ENCODE results near the gene EEFSEC. TPM values are rescaled to one million over a fixed set of nuclear protein-coding genes. Genes with fewer than 3 reads are reported as not detected.

EEFSEC gene
- total and polyA plus RNA-seq, 2 experiments from 2014 or later, result 10.1 to 16.2 TPM

DNA sequence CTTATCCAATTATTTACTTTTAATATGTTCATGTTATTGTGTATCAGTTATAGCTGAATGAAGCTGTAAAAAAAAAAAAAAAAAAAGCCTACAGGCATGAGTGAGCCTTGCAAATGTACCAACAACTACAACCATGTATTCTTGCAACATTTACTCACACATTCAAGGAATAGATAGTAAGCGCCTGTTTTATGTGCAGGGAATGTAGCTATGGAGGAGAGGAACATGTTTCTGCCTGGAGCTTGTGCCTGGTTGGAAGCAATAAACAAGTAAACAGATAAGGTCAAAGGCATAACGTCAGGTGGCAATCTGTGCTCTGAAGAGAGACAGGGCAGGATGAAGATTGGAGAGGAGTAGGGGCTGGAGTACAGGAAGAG is 202.2 kb downstream of the EEFSEC start (continued):
- TF ChIP-seq, protein P1, sequence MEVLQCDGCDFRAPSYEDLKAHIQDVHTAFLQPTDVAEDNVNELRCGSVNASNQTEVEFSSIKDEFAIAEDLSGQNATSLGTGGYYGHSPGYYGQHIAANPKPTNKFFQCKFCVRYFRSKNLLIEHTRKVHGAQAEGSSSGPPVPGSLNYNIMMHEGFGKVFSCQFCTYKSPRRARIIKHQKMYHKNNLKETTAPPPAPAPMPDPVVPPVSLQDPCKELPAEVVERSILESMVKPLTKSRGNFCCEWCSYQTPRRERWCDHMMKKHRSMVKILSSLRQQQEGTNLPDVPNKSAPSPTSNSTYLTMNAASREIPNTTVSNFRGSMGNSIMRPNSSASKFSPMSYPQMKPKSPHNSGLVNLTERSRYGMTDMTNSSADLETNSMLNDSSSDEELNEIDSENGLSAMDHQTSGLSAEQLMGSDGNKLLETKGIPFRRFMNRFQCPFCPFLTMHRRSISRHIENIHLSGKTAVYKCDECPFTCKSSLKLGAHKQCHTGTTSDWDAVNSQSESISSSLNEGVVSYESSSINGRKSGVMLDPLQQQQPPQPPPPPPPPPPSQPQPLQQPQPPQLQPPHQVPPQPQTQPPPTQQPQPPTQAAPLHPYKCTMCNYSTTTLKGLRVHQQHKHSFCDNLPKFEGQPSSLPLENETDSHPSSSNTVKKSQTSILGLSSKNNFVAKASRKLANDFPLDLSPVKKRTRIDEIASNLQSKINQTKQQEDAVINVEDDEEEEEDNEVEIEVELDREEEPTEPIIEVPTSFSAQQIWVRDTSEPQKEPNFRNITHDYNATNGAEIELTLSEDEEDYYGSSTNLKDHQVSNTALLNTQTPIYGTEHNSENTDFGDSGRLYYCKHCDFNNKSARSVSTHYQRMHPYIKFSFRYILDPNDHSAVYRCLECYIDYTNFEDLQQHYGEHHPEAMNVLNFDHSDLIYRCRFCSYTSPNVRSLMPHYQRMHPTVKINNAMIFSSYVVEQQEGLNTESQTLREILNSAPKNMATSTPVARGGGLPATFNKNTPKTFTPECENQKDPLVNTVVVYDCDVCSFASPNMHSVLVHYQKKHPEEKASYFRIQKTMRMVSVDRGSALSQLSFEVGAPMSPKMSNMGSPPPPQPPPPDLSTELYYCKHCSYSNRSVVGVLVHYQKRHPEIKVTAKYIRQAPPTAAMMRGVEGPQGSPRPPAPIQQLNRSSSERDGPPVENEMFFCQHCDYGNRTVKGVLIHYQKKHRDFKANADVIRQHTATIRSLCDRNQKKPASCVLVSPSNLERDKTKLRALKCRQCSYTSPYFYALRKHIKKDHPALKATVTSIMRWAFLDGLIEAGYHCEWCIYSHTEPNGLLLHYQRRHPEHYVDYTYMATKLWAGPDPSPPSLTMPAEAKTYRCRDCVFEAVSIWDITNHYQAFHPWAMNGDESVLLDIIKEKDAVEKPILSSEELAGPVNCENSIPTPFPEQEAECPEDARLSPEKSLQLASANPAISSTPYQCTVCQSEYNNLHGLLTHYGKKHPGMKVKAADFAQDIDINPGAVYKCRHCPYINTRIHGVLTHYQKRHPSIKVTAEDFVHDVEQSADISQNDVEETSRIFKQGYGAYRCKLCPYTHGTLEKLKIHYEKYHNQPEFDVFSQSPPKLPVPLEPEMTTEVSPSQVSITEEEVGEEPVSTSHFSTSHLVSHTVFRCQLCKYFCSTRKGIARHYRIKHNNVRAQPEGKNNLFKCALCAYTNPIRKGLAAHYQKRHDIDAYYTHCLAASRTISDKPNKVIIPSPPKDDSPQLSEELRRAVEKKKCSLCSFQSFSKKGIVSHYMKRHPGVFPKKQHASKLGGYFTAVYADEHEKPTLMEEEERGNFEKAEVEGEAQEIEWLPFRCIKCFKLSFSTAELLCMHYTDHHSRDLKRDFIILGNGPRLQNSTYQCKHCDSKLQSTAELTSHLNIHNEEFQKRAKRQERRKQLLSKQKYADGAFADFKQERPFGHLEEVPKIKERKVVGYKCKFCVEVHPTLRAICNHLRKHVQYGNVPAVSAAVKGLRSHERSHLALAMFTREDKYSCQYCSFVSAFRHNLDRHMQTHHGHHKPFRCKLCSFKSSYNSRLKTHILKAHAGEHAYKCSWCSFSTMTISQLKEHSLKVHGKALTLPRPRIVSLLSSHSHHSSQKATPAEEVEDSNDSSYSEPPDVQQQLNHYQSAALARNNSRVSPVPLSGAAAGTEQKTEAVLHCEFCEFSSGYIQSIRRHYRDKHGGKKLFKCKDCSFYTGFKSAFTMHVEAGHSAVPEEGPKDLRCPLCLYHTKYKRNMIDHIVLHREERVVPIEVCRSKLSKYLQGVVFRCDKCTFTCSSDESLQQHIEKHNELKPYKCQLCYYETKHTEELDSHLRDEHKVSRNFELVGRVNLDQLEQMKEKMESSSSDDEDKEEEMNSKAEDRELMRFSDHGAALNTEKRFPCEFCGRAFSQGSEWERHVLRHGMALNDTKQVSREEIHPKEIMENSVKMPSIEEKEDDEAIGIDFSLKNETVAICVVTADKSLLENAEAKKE (CRISPR knock-in tag; IDR thresholded peaks at IDR 0.05), result no peak
- TF ChIP-seq CREB1 (CRISPR knock-in tag; IDR thresholded peaks at IDR 0.05; ENCODE audit: low read depth) (no peak), EZH2phosphoT487 (IDR thresholded peaks at IDR 0.05; ENCODE audit: unreplicated experiment) (no peak), ZNF114 (CRISPR knock-in tag; IDR thresholded peaks at IDR 0.05) (no peak)

DNA sequence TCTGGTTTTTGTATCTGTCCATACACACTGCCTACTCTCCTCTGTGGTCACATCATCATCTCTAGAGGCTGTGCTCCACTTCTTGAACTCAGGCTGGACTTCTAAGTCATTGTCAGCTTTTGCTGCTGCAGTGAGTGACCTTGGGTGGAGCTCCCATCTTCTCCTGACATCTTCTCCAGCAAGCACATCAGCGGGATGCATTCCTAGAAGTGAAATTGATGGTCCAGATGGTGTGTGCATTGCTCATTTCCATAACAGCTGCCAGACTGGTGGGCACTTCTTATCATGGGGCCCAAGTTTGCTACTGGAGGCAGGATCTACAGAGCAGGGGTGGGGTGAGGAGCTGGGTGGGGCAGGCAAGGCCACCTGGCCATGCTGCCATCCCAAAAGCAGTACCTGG is 203.5 kb downstream of the EEFSEC start:
- no peaks in the 10 kb centered on the region for H3K79me2 ChIP-seq (replicated peaks; ENCODE audit: insufficient read depth)
- no peaks in the 10 kb centered on the region for H3K36me3 ChIP-seq (ENCODE audit: insufficient read depth)
- no peaks in the 10 kb centered on the region for H3K4me1 Mint-ChIP-seq
- H3K9me2 ChIP-seq (ENCODE audit: insufficient read depth), result no peaks in the 10 kb centered on the region
- H3K27ac ChIP-seq (ENCODE audit: low read depth), result no peak overlapping the region
- DNase-seq (ENCODE audit: low spot score) (no peak), ATAC-seq (no peak)
- no peak overlapping the region for H3K4me3 Mint-ChIP-seq
- no peaks in the 10 kb centered on the region for H4K20me1 ChIP-seq (replicated peaks; ENCODE audit: insufficient read depth)
- no peak overlapping the region for H3K4me2 ChIP-seq
- peaks cover 3% of the 10 kb centered on the region for H3K27me3 Mint-ChIP-seq (ENCODE audit: insufficient read depth, low read depth, poor library complexity)
- no peaks in the 10 kb centered on the region for H3K9me3 Mint-ChIP-seq
- H3K4me3 ChIP-seq, result no peak overlapping the region
- TF ChIP-seq JUNB (IDR thresholded peaks at IDR 0.05; ENCODE audit: unreplicated experiment) (no peak), CREB1 (CRISPR knock-in tag; IDR thresholded peaks at IDR 0.05; ENCODE audit: low read depth) (no peak), ZNF331 (CRISPR knock-in tag; IDR thresholded peaks at IDR 0.05; ENCODE audit: low read depth) (no peak)
- TF ChIP-seq, protein P2, sequence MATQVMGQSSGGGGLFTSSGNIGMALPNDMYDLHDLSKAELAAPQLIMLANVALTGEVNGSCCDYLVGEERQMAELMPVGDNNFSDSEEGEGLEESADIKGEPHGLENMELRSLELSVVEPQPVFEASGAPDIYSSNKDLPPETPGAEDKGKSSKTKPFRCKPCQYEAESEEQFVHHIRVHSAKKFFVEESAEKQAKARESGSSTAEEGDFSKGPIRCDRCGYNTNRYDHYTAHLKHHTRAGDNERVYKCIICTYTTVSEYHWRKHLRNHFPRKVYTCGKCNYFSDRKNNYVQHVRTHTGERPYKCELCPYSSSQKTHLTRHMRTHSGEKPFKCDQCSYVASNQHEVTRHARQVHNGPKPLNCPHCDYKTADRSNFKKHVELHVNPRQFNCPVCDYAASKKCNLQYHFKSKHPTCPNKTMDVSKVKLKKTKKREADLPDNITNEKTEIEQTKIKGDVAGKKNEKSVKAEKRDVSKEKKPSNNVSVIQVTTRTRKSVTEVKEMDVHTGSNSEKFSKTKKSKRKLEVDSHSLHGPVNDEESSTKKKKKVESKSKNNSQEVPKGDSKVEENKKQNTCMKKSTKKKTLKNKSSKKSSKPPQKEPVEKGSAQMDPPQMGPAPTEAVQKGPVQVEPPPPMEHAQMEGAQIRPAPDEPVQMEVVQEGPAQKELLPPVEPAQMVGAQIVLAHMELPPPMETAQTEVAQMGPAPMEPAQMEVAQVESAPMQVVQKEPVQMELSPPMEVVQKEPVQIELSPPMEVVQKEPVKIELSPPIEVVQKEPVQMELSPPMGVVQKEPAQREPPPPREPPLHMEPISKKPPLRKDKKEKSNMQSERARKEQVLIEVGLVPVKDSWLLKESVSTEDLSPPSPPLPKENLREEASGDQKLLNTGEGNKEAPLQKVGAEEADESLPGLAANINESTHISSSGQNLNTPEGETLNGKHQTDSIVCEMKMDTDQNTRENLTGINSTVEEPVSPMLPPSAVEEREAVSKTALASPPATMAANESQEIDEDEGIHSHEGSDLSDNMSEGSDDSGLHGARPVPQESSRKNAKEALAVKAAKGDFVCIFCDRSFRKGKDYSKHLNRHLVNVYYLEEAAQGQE (IDR thresholded peaks at IDR 0.05; ENCODE audit: unreplicated experiment), result no peak
- H2AFZ ChIP-seq, result no peak overlapping the region
- no peaks in the 10 kb centered on the region for H3K27me3 ChIP-seq (ENCODE audit: insufficient read depth)
- H3K36me3 Mint-ChIP-seq (ENCODE audit: low read depth), result no peaks in the 10 kb centered on the region
- no peak overlapping the region for H3K27ac Mint-ChIP-seq
- no peaks in the 10 kb centered on the region for H3K4me1 ChIP-seq (ENCODE audit: insufficient read depth)
- no peaks in the 10 kb centered on the region for H3F3A ChIP-seq (replicated peaks; ENCODE audit: low read depth)
